ENCODE data around the gene ZBTB42.

ZBTB42 gene

DNA sequence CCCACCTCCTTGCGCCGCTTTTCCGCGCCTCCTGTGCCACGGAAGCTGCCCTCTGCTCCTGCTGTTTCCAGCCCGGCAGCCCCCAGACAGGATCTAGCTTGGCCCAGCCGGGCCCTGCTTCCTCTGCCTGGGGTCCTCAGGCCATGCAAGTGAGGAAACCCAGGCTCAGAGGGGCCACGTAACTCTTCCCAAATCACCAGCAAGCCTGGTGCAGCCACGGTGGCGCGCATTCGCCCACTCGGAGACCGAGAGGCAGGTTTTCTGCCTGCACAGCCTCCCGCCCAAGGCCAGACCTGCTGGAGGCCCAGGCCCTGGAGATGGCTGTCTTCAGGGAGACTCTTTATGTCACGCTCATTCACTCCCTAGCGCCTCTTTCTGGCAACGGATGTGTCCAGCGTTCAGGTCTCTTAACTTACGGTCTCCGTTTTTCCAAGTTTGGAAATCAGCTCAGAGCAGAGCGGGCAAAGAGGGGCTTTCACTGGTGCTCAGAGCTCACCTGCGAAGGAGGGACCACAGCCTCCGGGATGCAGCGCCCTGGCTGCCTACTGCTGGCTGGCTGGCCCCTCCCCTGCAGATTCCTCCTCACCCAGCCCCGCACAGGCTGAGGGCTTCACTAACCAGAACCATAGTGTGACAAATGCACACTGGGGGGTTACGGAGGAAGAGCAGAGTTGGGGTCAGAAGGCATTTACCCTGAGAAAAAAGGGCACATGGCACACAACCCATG is 43.6 kb downstream of the ZBTB42 start:
- DNase-seq = no peak

DNA sequence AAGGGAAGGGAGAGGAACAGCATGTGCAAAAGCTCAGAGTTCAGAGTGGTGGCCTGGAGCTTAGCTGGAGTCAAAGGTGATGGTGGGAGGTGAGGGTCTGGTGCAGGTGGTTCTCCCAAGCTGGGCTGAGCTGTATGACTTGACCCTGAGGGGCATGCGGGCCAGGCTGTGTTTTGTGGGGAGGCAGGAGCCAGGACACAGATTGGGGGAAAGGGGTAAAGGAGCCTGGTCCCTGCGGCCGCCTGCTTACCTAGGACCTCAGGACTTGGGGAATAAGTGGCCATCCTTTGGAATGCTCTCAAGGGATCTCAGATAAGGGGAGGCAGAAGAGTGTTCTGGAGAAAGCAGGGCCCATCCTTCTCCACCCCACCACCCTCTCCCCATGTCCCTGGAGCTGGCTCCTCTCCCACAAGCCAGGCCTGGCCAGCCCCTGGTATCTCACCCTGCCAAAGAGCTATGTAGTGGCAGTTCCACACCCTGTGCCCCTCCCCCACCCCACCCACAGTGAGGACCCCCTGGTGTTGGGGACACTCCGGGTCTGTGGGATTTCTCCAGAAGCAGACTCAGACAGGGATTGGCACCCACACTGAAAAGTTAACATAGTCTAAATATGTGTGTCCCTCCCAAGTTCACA is 44.2 kb downstream of the ZBTB42 start:
- no peak for DNase-seq

DNA sequence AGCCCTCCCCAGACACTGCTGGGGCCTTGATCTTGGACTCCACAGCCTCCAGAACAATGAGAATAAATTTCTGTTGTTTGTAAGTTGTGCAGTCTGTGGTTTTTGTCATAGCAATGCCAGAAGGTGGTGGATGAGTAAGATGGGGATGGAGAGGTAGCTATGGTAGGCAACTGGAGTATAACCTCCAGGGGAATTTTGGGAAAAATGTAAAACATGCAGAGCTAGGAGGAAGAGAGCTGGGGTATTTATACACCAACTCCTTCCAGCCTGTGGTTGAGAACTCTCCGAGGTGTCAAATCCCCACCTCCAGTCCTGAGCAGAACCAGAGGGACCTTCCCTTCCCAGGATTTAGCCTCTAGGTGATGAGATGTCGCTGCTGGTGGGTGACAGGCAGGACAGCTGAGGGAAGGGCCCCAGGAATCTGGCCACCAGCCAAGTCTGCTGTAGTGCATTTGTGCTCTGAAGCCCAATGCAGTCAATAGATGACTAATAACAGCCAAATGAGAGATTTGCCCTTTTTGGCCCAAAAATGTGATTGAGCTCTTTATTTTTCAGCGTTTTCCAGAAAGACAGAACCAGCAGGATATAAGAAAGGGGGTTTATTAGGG is 45.0 kb downstream of the ZBTB42 start:
- DNase-seq = no peak

DNA sequence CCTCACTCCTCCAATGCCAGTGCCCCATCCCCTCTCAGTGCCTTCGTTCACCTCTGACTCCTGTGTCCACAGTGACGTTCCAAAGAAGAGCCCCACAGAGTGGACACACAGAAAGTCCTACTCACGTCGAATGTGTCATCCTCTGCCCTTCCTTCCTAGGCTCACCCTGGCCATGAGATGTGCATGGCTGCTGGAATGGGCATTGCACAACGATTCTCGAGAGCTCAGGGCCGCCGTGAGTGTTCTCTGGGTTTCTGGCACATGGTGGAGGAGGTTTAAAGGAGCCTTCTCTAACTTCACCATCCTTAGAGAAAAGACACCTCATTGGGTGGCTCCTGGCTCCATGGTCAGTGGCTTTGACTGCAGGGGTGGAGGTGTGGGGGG is 51.4 kb downstream of the ZBTB42 start:
- DNase-seq = no peak

All from CD4-positive, alpha-beta T cell treated with Interleukin-6 for 4 hours (primary cell).